GM23338 (cell line): ENCODE data around the gene KIRREL3.

ENCODE experiments used
- CREB1 ChIP-seq: fragments of 250-450 bp; sonication (Bioruptor Pico); IDR thresholded peaks from 2 replicates; pipeline ENCODE4 v1.5.0; 2020; ENCODE audit warnings: low read depth, mild to moderate bottlenecking, moderate library complexity
- EZH2phosphoT487 ChIP-seq: fragments of 200-600 bp; sonication (generic); IDR thresholded peaks from one replicate; pipeline ENCODE4 v1.8.1; 2018; ENCODE audit warnings: antibody characterized with exemption; ENCODE audit not compliant: unreplicated experiment
- TF ChIP-seq, protein P1 (sequence below), 2 experiments: fragments of 200-600 bp in 1 of 2; sonication (generic) in 1 of 2; conservative IDR thresholded peaks; 2 replicates each; pipeline versions ENCODE4 v1.5.1 to v1.6.1; 2016 to 2017; ENCODE audit warnings: antibody characterized with exemption in 2 of 2, low read depth in 2 of 2, mild to moderate bottlenecking in 2 of 2, moderate library complexity in 1 of 2
- TF ChIP-seq, protein P2 (sequence below): fragments of 250-450 bp; sonication (Bioruptor Pico); IDR thresholded peaks from 2 replicates; pipeline ENCODE4 v1.5.0; 2020; ENCODE audit warnings: mild to moderate bottlenecking, moderate library complexity

DNA sequence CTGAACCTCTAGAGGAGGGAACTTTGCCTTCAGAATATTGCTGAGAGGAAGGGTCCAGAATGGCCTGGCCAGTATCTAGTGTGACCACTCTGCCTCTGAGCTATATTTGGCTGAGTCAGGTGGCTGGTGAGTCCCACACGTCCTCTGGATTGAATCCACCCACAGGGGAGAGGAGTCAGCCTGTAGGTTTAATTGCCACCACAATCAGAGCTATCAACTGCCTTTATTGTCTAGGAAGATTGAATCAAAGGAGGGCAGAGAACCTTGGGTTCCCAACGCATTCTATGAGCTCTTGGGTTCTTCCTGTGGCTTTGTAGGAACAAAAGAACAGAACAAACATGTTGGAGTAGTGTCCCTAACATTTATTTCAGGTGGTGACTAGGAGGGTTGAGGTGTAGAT is 577.4 kb downstream of the KIRREL3 start:
- TF ChIP-seq EZH2phosphoT487, result no peak
- TF ChIP-seq, protein P1, sequence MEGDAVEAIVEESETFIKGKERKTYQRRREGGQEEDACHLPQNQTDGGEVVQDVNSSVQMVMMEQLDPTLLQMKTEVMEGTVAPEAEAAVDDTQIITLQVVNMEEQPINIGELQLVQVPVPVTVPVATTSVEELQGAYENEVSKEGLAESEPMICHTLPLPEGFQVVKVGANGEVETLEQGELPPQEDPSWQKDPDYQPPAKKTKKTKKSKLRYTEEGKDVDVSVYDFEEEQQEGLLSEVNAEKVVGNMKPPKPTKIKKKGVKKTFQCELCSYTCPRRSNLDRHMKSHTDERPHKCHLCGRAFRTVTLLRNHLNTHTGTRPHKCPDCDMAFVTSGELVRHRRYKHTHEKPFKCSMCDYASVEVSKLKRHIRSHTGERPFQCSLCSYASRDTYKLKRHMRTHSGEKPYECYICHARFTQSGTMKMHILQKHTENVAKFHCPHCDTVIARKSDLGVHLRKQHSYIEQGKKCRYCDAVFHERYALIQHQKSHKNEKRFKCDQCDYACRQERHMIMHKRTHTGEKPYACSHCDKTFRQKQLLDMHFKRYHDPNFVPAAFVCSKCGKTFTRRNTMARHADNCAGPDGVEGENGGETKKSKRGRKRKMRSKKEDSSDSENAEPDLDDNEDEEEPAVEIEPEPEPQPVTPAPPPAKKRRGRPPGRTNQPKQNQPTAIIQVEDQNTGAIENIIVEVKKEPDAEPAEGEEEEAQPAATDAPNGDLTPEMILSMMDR (conservative IDR thresholded peaks at IDR 0.05; ENCODE audit: low read depth in 2 of 2), result no peak
- TF ChIP-seq, protein P2, sequence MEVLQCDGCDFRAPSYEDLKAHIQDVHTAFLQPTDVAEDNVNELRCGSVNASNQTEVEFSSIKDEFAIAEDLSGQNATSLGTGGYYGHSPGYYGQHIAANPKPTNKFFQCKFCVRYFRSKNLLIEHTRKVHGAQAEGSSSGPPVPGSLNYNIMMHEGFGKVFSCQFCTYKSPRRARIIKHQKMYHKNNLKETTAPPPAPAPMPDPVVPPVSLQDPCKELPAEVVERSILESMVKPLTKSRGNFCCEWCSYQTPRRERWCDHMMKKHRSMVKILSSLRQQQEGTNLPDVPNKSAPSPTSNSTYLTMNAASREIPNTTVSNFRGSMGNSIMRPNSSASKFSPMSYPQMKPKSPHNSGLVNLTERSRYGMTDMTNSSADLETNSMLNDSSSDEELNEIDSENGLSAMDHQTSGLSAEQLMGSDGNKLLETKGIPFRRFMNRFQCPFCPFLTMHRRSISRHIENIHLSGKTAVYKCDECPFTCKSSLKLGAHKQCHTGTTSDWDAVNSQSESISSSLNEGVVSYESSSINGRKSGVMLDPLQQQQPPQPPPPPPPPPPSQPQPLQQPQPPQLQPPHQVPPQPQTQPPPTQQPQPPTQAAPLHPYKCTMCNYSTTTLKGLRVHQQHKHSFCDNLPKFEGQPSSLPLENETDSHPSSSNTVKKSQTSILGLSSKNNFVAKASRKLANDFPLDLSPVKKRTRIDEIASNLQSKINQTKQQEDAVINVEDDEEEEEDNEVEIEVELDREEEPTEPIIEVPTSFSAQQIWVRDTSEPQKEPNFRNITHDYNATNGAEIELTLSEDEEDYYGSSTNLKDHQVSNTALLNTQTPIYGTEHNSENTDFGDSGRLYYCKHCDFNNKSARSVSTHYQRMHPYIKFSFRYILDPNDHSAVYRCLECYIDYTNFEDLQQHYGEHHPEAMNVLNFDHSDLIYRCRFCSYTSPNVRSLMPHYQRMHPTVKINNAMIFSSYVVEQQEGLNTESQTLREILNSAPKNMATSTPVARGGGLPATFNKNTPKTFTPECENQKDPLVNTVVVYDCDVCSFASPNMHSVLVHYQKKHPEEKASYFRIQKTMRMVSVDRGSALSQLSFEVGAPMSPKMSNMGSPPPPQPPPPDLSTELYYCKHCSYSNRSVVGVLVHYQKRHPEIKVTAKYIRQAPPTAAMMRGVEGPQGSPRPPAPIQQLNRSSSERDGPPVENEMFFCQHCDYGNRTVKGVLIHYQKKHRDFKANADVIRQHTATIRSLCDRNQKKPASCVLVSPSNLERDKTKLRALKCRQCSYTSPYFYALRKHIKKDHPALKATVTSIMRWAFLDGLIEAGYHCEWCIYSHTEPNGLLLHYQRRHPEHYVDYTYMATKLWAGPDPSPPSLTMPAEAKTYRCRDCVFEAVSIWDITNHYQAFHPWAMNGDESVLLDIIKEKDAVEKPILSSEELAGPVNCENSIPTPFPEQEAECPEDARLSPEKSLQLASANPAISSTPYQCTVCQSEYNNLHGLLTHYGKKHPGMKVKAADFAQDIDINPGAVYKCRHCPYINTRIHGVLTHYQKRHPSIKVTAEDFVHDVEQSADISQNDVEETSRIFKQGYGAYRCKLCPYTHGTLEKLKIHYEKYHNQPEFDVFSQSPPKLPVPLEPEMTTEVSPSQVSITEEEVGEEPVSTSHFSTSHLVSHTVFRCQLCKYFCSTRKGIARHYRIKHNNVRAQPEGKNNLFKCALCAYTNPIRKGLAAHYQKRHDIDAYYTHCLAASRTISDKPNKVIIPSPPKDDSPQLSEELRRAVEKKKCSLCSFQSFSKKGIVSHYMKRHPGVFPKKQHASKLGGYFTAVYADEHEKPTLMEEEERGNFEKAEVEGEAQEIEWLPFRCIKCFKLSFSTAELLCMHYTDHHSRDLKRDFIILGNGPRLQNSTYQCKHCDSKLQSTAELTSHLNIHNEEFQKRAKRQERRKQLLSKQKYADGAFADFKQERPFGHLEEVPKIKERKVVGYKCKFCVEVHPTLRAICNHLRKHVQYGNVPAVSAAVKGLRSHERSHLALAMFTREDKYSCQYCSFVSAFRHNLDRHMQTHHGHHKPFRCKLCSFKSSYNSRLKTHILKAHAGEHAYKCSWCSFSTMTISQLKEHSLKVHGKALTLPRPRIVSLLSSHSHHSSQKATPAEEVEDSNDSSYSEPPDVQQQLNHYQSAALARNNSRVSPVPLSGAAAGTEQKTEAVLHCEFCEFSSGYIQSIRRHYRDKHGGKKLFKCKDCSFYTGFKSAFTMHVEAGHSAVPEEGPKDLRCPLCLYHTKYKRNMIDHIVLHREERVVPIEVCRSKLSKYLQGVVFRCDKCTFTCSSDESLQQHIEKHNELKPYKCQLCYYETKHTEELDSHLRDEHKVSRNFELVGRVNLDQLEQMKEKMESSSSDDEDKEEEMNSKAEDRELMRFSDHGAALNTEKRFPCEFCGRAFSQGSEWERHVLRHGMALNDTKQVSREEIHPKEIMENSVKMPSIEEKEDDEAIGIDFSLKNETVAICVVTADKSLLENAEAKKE (CRISPR knock-in tag), result no peak
- no peak for TF ChIP-seq CREB1
